ENCODE measurements around the gene PEX11G.

PEX11G gene

GRCh38 chr19:7528192-7528519, 39.3 kb upstream of the PEX11G start:
- Histone ChIP-seq H3K4me3 (replicated peaks; ENCODE audit: insufficient read depth, low read length) (no peak overlapping the region), H3K27me3 (ENCODE audit: insufficient read depth, poor library complexity, severe bottlenecking) (no peaks in the 10 kb centered on the region), H3K27ac (replicated peaks) (peak overlapping the region; percentile 59)
- no peak for DNase-seq (ENCODE audit: low read depth in 1 of 2, low spot score in 1 of 2)
- TF ChIP-seq GABPA (IDR thresholded peaks at IDR 0.05; ENCODE audit: low read depth) (no peak), POLR2AphosphoS5 (IDR thresholded peaks at IDR 0.05; ENCODE audit: low read depth) (no peak), CTCF (IDR thresholded peaks at IDR 0.05; ENCODE audit: insufficient read depth, low read length) (no peak), SPI1 (IDR thresholded peaks at IDR 0.05; ENCODE audit: borderline replicate concordance, low read depth) (no peak), REST (IDR thresholded peaks at IDR 0.05; ENCODE audit: insufficient replicate concordance, low read depth) (no peak)

- Histone ChIP-seq H3K4me3 (replicated peaks; ENCODE audit: insufficient read depth, low read length) (no peak overlapping the region), H3K27me3 (ENCODE audit: insufficient read depth, poor library complexity, severe bottlenecking) (no peaks in the 10 kb centered on the region), H3K27ac (replicated peaks) (peak overlapping the region; percentile 59)
- TF ChIP-seq GABPA (IDR thresholded peaks at IDR 0.05; ENCODE audit: low read depth): no peak; the same call in 1 of the 2 replicates
- TF ChIP-seq REST (IDR thresholded peaks at IDR 0.05; ENCODE audit: insufficient replicate concordance, low read depth): peak; percentile 18
- no peak for TF ChIP-seq CTCF (IDR thresholded peaks at IDR 0.05; ENCODE audit: insufficient read depth, low read length)
- peak; percentile 85 for TF ChIP-seq SPI1 (IDR thresholded peaks at IDR 0.05; ENCODE audit: borderline replicate concordance, low read depth)
- TF ChIP-seq POLR2AphosphoS5 (IDR thresholded peaks at IDR 0.05; ENCODE audit: low read depth): peak; percentile 45; the same call in 1 of the 2 replicates
- DNase-seq (ENCODE audit: low read depth in 1 of 2, low spot score in 1 of 2): peak; percentile 68 to 80
These were observed 38.8 kb upstream of the PEX11G start for GRCh38 chr19:7527516-7528191.

- Histone ChIP-seq H3K27me3 (ENCODE audit: insufficient read depth, poor library complexity, severe bottlenecking) (no peaks in the 10 kb centered on the region), H3K4me3 (replicated peaks; ENCODE audit: insufficient read depth, low read length) (no peak overlapping the region), H3K27ac (replicated peaks) (no peak overlapping the region)
- DNase-seq (ENCODE audit: low read depth in 1 of 2, low spot score in 1 of 2): no peak
- TF ChIP-seq POLR2AphosphoS5 (IDR thresholded peaks at IDR 0.05; ENCODE audit: low read depth) (no peak), REST (IDR thresholded peaks at IDR 0.05; ENCODE audit: insufficient replicate concordance, low read depth) (no peak), CTCF (IDR thresholded peaks at IDR 0.05; ENCODE audit: insufficient read depth, low read length) (no peak), SPI1 (IDR thresholded peaks at IDR 0.05; ENCODE audit: borderline replicate concordance, low read depth) (no peak), GABPA (IDR thresholded peaks at IDR 0.05; ENCODE audit: low read depth) (no peak)
These were observed 37.5 kb upstream of the PEX11G start for GRCh38 chr19:7526059-7526929.
